Left lobe of liver (tissue), 2 donors: ENCODE data around the gene ARL9. TPM values are rescaled to one million over a fixed set of nuclear protein-coding genes. Genes with fewer than 3 reads are reported as not detected.

Experiments
- ATAC-seq: fragments of 200-7000 bp; cut with Tn5 transposase; one replicate; pipeline ENCODE4 v1.9.1; 2020; ENCODE audit warnings: mild to moderate bottlenecking, moderate library complexity
- DNase-seq: peaks from one replicate; pipeline ENCODE4 v3.0.0-alpha.2; 2020; ENCODE audit warnings: low spot score
- total RNA-seq: library from RNA; stranded (reverse); gene quantifications from one replicate; pipeline ENCODE4 v1.2.1, GENCODE V29; 2021
- donor health status: DM: no; HTN: no; CAD: no; lungs with moderate emphysema.
- donor health status: DM: no; HTN: yes; CAD: no.

The ARL9 gene
- total RNA-seq, 1 donor from 2014 or later: 0.13 TPM

- DNase-seq: no peak
- no peak for ATAC-seq
Observed at GRCh38 chr4:56531149-56531770, 25.7 kb downstream of the ARL9 start.

- DNase-seq (no peak), ATAC-seq (no peak)
Observed at GRCh38 chr4:56531823-56532222, 26.2 kb downstream of the ARL9 start.

- no peak for DNase-seq
- no peak for ATAC-seq
Observed at GRCh38 chr4:56532239-56532638, 26.6 kb downstream of the ARL9 start.

GRCh38 chr4:56535915-56536314 is 30.3 kb downstream of the ARL9 start:
- ATAC-seq: no peak
- DNase-seq: no peak

GRCh38 chr4:56537147-56537546 is 31.6 kb downstream of the ARL9 start:
- no peak for DNase-seq
- no peak for ATAC-seq

- no peak for DNase-seq
- ATAC-seq: no peak
Observed at GRCh38 chr4:56540826-56541225, 35.2 kb downstream of the ARL9 start.

- ATAC-seq (peak; percentile 100), DNase-seq (peak; percentile 89)
Observed at GRCh38 chr4:56544573-56545131, 39.1 kb downstream of the ARL9 start.

GRCh38 chr4:56550642-56551041 is 45.1 kb downstream of the ARL9 start:
- DNase-seq: no peak

GRCh38 chr4:56551516-56551915 is 45.9 kb downstream of the ARL9 start:
- no peak for DNase-seq
- ATAC-seq: no peak

More at GRCh38 chr4:56550642-56551041, 45.1 kb downstream of the ARL9 start:
- ATAC-seq: no peak

GRCh38 chr4:56552273-56552672 is 46.7 kb downstream of the ARL9 start:
- no peak for DNase-seq
- no peak for ATAC-seq

GRCh38 chr4:56570041-56570440 is 64.5 kb downstream of the ARL9 start:
- no peak for ATAC-seq
- no peak for DNase-seq

Other genes with a start within 250 kb of the ARL9 start
- gene AASDH, start 118.3 kb upstream of the ARL9 start, total RNA-seq: 5.4 TPM
- 4.7 TPM for gene PPAT, start 70.2 kb upstream of the ARL9 start, total RNA-seq
- gene PAICS, start 69.5 kb upstream of the ARL9 start, total RNA-seq: 46.4 TPM
- 40.1 TPM for gene SRP72, start 38.2 kb upstream of the ARL9 start, total RNA-seq
- 0.30 TPM for gene HOPX, start 175.5 kb downstream of the ARL9 start, total RNA-seq